Activated CD8-positive, alpha-beta T cell treated with anti-CD3 and anti-CD28 coated beads for 36 hours (primary cell): ENCODE measurements around the gene AARS2. TPM values are rescaled to one million over a fixed set of nuclear protein-coding genes. Genes with fewer than 3 reads are reported as not detected.

ENCODE experiments used
- ATAC-seq: fragments of 200-7000 bp; cut with Tn5 transposase; one replicate; pipeline ENCODE4 v1.10.0; 2021; ENCODE audit warnings: mild to moderate bottlenecking, moderate library complexity
- CTCF ChIA-PET: fragments of 350-600 bp; sonication (Branson Sonifier 250); formaldehyde crosslinking; loops from one replicate; lab custom pipeline; 2021; ENCODE audit warnings: antibody characterized with exemption; lab: Charles Lee
- POLR2A ChIA-PET: fragments of 350-600 bp; sonication (Branson Sonifier 250); formaldehyde crosslinking; loops from one replicate; lab custom pipeline; 2021; ENCODE audit warnings: antibody characterized with exemption; lab: Charles Lee
- DNase-seq: peaks from one replicate; pipeline ENCODE4 v3.0.0-alpha.2; 2020
- H3K27ac Mint-ChIP-seq: one replicate; pipeline ENCODE4 v1.8.0; 2021; ENCODE audit warnings: mild to moderate bottlenecking, mixed read lengths
- H3K27me3 Mint-ChIP-seq: one replicate; pipeline ENCODE4 v1.8.0; 2021; ENCODE audit warnings: mixed read lengths
- H3K36me3 Mint-ChIP-seq: one replicate; pipeline ENCODE4 v1.8.0; 2021; ENCODE audit warnings: low read depth, mixed read lengths
- H3K4me1 Mint-ChIP-seq: one replicate; pipeline ENCODE4 v1.8.0; 2021; ENCODE audit warnings: low read depth, mixed read lengths
- H3K4me3 Mint-ChIP-seq: one replicate; pipeline ENCODE4 v1.8.0; 2021; ENCODE audit warnings: mild to moderate bottlenecking, moderate library complexity, mixed read lengths
- H3K9me3 Mint-ChIP-seq: one replicate; pipeline ENCODE4 v1.8.0; 2021; ENCODE audit warnings: mixed read lengths
- intact Hi-C: fragments of 100-400 bp; cut with micrococcal nuclease; formaldehyde crosslinking; loops from one replicate; pipeline ENCODE4 v1.10.0; 2022
- total RNA-seq, 2 experiments: library from RNA; stranded (reverse); gene quantifications; one replicate each; pipeline ENCODE4 v1.2.3, GENCODE V29; 2021
- TF ChIP-seq, protein P1 (sequence below): fragments of 200-600 bp; IDR thresholded peaks from one replicate; pipeline ENCODE4 v1.8.0; 2022; ENCODE audit warnings: antibody characterized with exemption, mild to moderate bottlenecking

Gene AARS2
- total RNA-seq, 2 experiments from 2014 or later: 16.2 to 16.3 TPM

DNA sequence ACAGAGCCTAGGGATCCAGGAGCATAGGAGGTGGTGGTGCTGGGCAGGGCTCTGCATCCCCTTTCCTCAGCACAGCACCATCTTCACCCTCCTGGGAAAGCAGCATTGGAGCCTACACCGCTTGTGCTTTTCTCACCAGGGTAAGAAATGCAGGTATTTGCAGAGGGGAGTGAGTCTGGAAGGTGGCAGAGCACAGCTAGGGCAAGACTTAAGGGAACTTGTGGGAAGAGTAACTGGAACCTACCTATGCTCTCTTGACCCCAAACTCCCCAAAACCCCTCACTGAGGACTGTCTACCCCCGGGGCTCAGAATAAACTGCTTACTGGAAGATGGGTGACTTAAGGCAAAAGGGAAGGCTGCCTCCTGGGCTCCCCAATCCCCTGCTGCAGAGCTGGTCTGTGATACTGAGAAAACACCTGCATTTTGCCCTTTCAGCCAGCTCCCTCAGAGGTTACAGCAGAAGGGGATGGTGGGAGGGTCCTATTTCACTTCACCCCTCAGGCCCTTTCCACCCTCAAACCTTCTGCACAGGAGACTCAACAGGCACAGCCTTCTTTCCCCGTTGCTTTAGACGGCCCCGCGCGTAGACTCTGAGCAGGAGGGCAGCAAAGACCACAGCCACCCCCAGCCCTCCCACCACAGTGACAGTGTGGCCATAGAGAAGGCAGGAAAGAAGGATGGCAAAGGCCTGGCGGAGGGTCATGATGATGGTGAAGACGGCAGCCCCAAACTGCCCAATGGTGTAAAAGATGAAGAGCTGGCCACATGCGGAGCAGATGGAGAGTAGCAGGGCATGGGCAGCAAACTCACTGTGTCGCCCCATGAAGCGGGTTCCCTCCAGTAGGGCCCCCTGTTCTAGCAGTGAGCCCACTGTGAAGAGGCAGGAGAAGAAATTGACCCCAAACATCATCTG is 58.7 kb downstream of the AARS2 start:
- Mint-ChIP-seq H3K27ac (peak overlapping the region; percentile 85), H3K4me3 (peak overlapping the region; percentile 85), H3K36me3 (peaks cover 56% of the 10 kb centered on the region), H3K27me3 (no peaks in the 10 kb centered on the region), H3K9me3 (no peaks in the 10 kb centered on the region), H3K4me1 (peaks cover 74% of the 10 kb centered on the region)
- ChIA-PET POLR2A (interaction anchor here (0.8 to 17.2 kb wide), 14 partner anchors 8 to 130 kb away, joined by 3 to 486 read pairs (median 4); partner anchors contain the start of genes AARS2, HSP90AB1 and SLC29A1), CTCF (interaction anchor here (0.8 to 3.2 kb wide), 8 partner anchors 7 to 159 kb away, joined by 3 to 12 read pairs (median 6); no protein-coding TSS in a partner anchor)
- TF ChIP-seq, protein P1, sequence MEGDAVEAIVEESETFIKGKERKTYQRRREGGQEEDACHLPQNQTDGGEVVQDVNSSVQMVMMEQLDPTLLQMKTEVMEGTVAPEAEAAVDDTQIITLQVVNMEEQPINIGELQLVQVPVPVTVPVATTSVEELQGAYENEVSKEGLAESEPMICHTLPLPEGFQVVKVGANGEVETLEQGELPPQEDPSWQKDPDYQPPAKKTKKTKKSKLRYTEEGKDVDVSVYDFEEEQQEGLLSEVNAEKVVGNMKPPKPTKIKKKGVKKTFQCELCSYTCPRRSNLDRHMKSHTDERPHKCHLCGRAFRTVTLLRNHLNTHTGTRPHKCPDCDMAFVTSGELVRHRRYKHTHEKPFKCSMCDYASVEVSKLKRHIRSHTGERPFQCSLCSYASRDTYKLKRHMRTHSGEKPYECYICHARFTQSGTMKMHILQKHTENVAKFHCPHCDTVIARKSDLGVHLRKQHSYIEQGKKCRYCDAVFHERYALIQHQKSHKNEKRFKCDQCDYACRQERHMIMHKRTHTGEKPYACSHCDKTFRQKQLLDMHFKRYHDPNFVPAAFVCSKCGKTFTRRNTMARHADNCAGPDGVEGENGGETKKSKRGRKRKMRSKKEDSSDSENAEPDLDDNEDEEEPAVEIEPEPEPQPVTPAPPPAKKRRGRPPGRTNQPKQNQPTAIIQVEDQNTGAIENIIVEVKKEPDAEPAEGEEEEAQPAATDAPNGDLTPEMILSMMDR: no peak
- intact Hi-C loops: no loop called here
- ATAC-seq (peak; percentile 1), DNase-seq (peak; percentile 42)

DNA sequence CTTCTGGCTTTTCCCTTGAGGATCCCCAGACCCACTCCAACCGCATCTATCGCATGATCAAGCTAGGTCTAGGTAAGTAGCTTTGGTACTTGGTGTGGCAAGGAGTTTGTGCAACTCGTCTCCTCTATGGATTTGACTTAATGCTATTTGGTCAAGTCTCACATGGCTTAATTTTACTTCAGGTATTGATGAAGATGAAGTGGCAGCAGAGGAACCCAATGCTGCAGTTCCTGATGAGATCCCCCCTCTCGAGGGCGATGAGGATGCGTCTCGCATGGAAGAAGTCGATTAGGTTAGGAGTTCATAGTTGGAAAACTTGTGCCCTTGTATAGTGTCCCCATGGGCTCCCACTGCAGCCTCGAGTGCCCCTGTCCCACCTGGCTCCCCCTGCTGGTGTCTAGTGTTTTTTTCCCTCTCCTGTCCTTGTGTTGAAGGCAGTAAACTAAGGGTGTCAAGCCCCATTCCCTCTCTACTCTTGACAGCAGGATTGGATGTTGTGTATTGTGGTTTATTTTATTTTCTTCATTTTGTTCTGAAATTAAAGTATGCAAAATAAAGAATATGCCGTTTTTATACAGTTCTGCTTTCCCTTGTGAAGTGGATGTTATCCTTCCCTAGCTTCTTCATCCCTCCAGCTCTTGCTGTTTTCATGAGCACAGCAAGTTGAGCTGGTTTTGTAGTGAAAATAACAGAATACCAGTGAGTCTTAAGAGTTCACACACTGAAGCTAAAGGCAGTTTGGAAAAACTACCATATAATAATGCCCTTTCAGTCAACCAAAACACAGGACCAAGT is 59.6 kb downstream of the AARS2 start:
- peaks cover 81% of the 10 kb centered on the region for H3K4me1 Mint-ChIP-seq
- POLR2A ChIA-PET: interaction anchor here (0.8 to 17.2 kb wide), 7 partner anchors 8 to 81 kb away, joined by 3 to 486 read pairs (median 11); partner anchors contain the start of genes HSP90AB1 and SLC29A1
- ATAC-seq: peak; percentile 15
- H3K4me3 Mint-ChIP-seq: peak overlapping the region; percentile 5
- peak; percentile 81 for DNase-seq
- peaks cover 61% of the 10 kb centered on the region for H3K36me3 Mint-ChIP-seq
- H3K9me3 Mint-ChIP-seq: no peaks in the 10 kb centered on the region
- CTCF ChIA-PET: interaction anchor here (0.8 to 3.0 kb wide), 8 partner anchors 8 to 158 kb away, joined by 3 to 12 read pairs (median 6); partner anchors contain the start of gene SLC29A1
- TF ChIP-seq, protein P1: peak; percentile 71
- no peaks in the 10 kb centered on the region for H3K27me3 Mint-ChIP-seq
- intact Hi-C loops: no loop called here
- peak overlapping the region; percentile 59 for H3K27ac Mint-ChIP-seq

DNA sequence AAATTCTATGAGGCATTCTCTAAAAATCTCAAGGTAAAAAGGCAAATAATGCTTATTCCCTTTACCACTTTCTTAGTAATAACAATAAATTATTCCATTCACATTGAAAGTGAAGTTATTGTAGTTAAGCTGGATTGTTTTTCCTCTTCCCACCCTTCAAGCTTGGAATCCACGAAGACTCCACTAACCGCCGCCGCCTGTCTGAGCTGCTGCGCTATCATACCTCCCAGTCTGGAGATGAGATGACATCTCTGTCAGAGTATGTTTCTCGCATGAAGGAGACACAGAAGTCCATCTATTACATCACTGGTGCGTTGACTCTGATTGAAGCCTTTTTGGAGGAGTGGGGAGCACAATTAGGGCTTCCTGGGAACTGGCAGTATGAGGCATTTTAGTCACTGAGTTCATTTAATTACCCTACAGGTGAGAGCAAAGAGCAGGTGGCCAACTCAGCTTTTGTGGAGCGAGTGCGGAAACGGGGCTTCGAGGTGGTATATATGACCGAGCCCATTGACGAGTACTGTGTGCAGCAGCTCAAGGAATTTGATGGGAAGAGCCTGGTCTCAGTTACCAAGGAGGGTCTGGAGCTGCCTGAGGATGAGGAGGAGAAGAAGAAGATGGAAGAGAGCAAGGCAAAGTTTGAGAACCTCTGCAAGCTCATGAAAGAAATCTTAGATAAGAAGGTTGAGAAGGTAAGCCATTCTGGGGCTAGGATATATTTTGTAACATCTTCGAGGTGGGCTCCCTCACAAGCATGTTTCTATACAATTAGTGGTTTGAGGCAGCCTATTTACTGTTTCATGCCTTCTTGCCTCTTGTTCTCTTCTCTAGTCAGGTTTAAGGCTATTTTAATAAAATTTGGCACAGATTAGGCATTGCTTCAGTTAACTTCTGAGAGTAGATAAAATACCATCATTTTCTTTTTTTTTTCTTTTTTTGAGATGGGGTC is 61.3 kb downstream of the AARS2 start:
- ChIA-PET CTCF (interaction anchor here (0.8 to 1.8 kb wide), 5 partner anchors 9 to 80 kb away, joined by 3 to 6 read pairs (median 4); no protein-coding TSS in a partner anchor), POLR2A (interaction anchor here (0.6 to 17.2 kb wide), 5 partner anchors 6 to 64 kb away, joined by 3 to 486 read pairs (median 5); partner anchors contain the start of gene HSP90AB1)
- Mint-ChIP-seq H3K4me1 (peaks cover 72% of the 10 kb centered on the region), H3K4me3 (peak overlapping the region; percentile 100), H3K9me3 (no peaks in the 10 kb centered on the region), H3K27me3 (peaks cover 2% of the 10 kb centered on the region), H3K27ac (peak overlapping the region; percentile 62), H3K36me3 (peaks cover 73% of the 10 kb centered on the region)
- intact Hi-C loops: no loop called here
- DNase-seq (no peak), ATAC-seq (no peak)
- TF ChIP-seq, protein P1: no peak

DNA sequence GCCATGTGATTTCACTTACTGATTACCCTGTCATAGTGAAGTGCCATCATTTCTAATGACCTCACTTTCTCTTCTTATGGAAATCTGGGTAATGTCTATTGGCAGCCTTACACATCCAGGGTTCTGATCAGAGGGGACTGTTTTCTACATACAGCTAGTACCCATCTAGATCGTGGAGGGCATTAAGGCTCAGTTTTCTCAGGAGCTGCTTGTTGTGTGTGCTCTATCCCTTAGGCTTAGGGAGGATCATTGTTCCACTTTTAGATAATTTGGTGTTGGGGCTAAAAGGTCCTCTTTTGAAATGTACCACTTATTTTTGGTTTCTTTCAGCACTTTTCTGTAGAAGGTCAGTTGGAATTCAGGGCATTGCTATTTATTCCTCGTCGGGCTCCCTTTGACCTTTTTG is 62.4 kb downstream of the AARS2 start:
- no peak for DNase-seq
- ChIA-PET POLR2A (interaction anchor here (1.0 to 17.2 kb wide), 4 partner anchors 5 to 18 kb away, joined by 5 to 486 read pairs (median 16); partner anchors contain the start of gene HSP90AB1), CTCF (interaction anchor here (0.8 to 1.6 kb wide), 3 partner anchors 11 to 14 kb away, joined by 3 to 5 read pairs (median 4); no protein-coding TSS in a partner anchor)
- Mint-ChIP-seq H3K4me3 (peak overlapping the region; percentile 100), H3K4me1 (peaks cover 65% of the 10 kb centered on the region), H3K27me3 (peaks cover 3% of the 10 kb centered on the region), H3K27ac (peak overlapping the region; percentile 100), H3K9me3 (no peaks in the 10 kb centered on the region), H3K36me3 (peaks cover 74% of the 10 kb centered on the region)
- intact Hi-C loops: no loop called here
- no peak for ATAC-seq
- TF ChIP-seq, protein P1: no peak
